Duodenal mucosa (tissue), 2 donors: ENCODE measurements around the gene TRIM40.

Experiments used
- H3K27ac ChIP-seq: one replicate; pipeline ENCODE4 v1.7.0; 2013; ENCODE audit warnings: low read depth, low read length
- H3K27me3 ChIP-seq, 2 donors: one replicate each; pipeline ENCODE4 v1.7.0; 2013; ENCODE audit warnings: low read length in 2 of 2, control low read depth in 1 of 2; ENCODE audit not compliant: insufficient read depth in 2 of 2, control insufficient read depth in 1 of 2
- H3K36me3 ChIP-seq, 2 donors: one replicate each; pipeline ENCODE4 v1.7.0; 2013; ENCODE audit warnings: low read length in 2 of 2, control low read depth in 1 of 2; ENCODE audit not compliant: insufficient read depth in 2 of 2, control insufficient read depth in 1 of 2
- H3K4me1 ChIP-seq, 2 donors: one replicate each; pipeline ENCODE4 v1.7.0; 2013; ENCODE audit warnings: low read length in 2 of 2, control low read depth in 1 of 2; ENCODE audit not compliant: insufficient read depth in 2 of 2, control insufficient read depth in 1 of 2
- H3K4me3 ChIP-seq, 2 donors: one replicate each; pipeline ENCODE4 v1.7.0; 2013; ENCODE audit warnings: low read length in 2 of 2, low read depth in 1 of 2
- H3K9ac ChIP-seq, 2 donors: one replicate each; pipeline ENCODE4 v1.7.0; 2013; ENCODE audit warnings: low read length in 2 of 2, low read depth in 1 of 2
- H3K9me3 ChIP-seq, 2 donors: one replicate each; pipeline ENCODE4 v1.7.0; 2013; ENCODE audit warnings: low read length in 2 of 2, control low read depth in 1 of 2; ENCODE audit not compliant: control insufficient read depth in 1 of 2

Gene TRIM40

DNA sequence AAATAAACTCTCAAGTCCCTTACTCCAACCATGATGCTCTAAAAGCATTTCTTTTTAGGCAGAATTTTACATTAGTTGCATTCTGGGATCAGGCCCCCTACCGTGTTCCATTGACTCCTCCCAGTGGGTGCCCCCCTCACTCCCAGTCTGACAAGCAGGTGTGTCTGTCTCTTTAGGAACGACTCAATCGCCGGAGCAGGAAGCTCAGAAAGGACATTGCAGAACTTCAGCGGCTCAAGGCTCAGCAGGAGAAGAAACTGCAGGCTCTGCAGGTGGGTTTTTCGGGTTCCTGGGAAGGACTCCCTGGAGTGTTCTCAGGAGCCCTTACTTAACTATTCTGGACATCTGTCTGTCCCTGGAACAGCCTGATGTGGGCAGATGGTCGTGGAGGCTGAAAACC is 9.9 kb downstream of the TRIM40 start:
- no peaks in the 10 kb centered on the region for H3K9me3 ChIP-seq
- H3K27ac ChIP-seq: no peak overlapping the region
- H3K9ac ChIP-seq: no peak overlapping the region
- H3K4me1 ChIP-seq: peaks cover 12 to 13% of the 10 kb centered on the region in 2 donors
- H3K4me3 ChIP-seq: no peak overlapping the region
- no peaks in the 10 kb centered on the region for H3K27me3 ChIP-seq
- H3K36me3 ChIP-seq: peaks cover 0 to 4% of the 10 kb centered on the region in 2 donors

DNA sequence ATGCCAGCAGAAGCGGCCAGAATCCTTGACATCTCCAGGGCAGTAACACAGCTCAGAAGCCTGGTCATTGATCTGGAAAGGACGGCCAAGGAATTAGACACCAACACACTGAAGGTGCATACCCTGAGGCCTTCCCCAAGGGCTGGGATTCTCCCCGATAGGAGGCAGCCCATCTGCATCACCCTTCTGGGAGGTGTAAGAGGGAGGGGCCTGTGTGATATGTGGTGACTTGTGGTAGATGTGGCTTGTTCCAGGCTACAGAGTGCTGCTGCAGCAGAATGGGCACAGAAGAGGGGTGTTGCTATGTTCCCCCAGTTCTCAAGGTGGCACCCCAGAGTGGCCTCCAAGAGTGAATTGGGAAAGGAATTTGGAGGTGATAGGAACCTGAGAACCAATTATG is 11.2 kb downstream of the TRIM40 start:
- Histone ChIP-seq H3K4me1 (peaks cover 12 to 13% of the 10 kb centered on the region in 2 donors), H3K27me3 (no peaks in the 10 kb centered on the region), H3K4me3 (no peak overlapping the region), H3K36me3 (peaks cover 0 to 4% of the 10 kb centered on the region in 2 donors), H3K9ac (no peak overlapping the region), H3K27ac (no peak overlapping the region), H3K9me3 (no peaks in the 10 kb centered on the region)

- Histone ChIP-seq H3K4me3 (no peak overlapping the region), H3K4me1 (peaks cover 13 to 18% of the 10 kb centered on the region in 2 donors), H3K9ac (no peak overlapping the region), H3K36me3 (peaks cover 0 to 4% of the 10 kb centered on the region in 2 donors), H3K27me3 (no peaks in the 10 kb centered on the region), H3K27ac (no peak overlapping the region), H3K9me3 (no peaks in the 10 kb centered on the region)
Measured at GRCh38 chr6:30149234-30149633, 13.3 kb downstream of the TRIM40 start.

- no peak overlapping the region for H3K9ac ChIP-seq
- no peaks in the 10 kb centered on the region for H3K9me3 ChIP-seq
Measured at GRCh38 chr6:30149858-30150550, 14.1 kb downstream of the TRIM40 start.

DNA sequence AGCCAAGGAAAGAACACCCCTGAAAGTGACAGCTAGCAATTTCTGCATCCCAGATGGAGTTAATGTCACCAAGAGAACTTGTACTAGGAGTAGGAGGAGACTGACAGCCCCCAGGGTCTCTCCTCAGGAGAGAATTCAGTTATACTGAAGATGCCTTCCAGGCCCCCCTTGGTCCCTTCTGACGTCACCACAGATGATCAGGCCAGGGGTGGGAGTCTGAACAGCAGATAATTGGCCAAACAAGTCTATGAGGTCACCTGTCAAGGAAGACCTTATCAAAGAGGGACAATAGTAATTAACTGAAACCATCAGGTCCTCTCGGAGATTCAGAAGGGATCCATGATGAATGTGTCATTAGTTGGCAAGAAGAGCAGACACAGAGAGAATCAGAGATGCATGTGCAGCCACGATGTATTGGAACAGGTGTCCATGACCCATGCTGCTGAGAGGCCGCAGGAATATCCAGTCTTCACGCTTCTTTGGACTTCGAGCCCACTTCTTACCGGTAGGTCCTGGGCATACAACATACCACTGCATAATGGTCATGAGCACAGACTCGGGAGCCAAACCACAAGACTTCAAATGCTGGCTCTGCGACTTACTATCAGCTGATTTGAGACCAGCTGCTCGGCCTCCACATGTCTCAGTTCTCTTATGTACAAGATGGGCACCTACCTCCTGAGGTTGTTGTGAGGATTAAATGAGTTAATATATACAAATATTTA is 14.9 kb downstream of the TRIM40 start:
- no peak overlapping the region for H3K27ac ChIP-seq
- H3K9me3 ChIP-seq: no peaks in the 10 kb centered on the region
- peaks cover 13 to 16% of the 10 kb centered on the region in 2 donors for H3K4me1 ChIP-seq
- H3K4me3 ChIP-seq: no peak overlapping the region
- peaks cover 0 to 4% of the 10 kb centered on the region in 2 donors for H3K36me3 ChIP-seq
- H3K27me3 ChIP-seq: no peaks in the 10 kb centered on the region
- no peak overlapping the region for H3K9ac ChIP-seq

More at GRCh38 chr6:30149858-30150550, 14.1 kb downstream of the TRIM40 start:
- Histone ChIP-seq H3K27me3 (no peaks in the 10 kb centered on the region), H3K4me1 (peaks cover 9 to 15% of the 10 kb centered on the region in 2 donors), H3K27ac (no peak overlapping the region), H3K4me3 (no peak overlapping the region), H3K36me3 (peaks cover 0 to 4% of the 10 kb centered on the region in 2 donors)

GRCh38 chr6:30151580-30151979 is 15.6 kb downstream of the TRIM40 start:
- Histone ChIP-seq H3K27ac (no peak overlapping the region), H3K4me3 (no peak overlapping the region), H3K9ac (no peak overlapping the region), H3K27me3 (no peaks in the 10 kb centered on the region), H3K9me3 (no peaks in the 10 kb centered on the region), H3K36me3 (peaks cover 0 to 4% of the 10 kb centered on the region in 2 donors), H3K4me1 (peaks cover 18 to 23% of the 10 kb centered on the region in 2 donors)

- Histone ChIP-seq H3K4me3 (no peak overlapping the region), H3K27me3 (no peaks in the 10 kb centered on the region), H3K9me3 (no peaks in the 10 kb centered on the region)
Measured at GRCh38 chr6:30152016-30152673, 16.2 kb downstream of the TRIM40 start.

DNA sequence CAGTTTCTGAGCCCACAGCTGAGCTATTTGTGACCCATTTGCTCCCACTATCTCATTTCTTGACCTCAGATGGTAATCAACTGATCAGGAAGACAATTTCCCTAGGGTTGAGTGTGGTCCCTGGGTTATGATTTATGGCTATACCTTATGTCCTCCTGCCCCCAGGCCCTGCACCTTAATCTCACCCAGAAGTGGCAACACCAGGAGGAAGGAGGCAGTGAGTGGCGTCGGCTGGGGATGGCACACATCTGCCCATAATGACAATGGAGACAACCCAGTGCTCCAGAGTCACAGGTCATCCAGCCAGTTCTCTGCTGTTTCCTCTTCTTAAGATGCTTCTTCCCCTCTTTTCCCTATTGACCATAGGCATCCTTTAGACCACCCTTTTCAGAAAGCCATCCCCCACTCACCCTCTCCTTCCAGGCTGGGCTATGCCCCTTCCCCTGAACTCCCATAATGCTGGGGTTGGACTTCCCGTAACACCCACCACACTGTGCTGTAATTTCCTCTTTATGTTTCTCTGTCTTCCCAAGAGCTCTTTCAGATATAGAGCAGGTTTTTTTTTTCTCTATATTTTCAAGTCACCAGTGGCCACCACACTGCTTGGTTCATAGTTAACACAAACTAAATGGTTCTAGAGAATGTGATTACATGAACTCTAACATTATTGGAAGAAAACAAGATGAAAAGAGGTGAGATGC is 17.1 kb downstream of the TRIM40 start:
- Histone ChIP-seq H3K9ac (no peak overlapping the region), H3K9me3 (no peaks in the 10 kb centered on the region), H3K36me3 (peaks cover 0 to under 1% of the 10 kb centered on the region in 2 donors), H3K4me3 (no peak overlapping the region), H3K4me1 (peaks cover 28% of the 10 kb centered on the region in 2 donors), H3K27ac (no peak overlapping the region), H3K27me3 (no peaks in the 10 kb centered on the region)

More at GRCh38 chr6:30152016-30152673, 16.2 kb downstream of the TRIM40 start:
- H3K27ac ChIP-seq: no peak overlapping the region
- peaks cover 0 to 4% of the 10 kb centered on the region in 2 donors for H3K36me3 ChIP-seq
- no peak overlapping the region for H3K9ac ChIP-seq
- peaks cover 24 to 28% of the 10 kb centered on the region in 2 donors for H3K4me1 ChIP-seq

DNA sequence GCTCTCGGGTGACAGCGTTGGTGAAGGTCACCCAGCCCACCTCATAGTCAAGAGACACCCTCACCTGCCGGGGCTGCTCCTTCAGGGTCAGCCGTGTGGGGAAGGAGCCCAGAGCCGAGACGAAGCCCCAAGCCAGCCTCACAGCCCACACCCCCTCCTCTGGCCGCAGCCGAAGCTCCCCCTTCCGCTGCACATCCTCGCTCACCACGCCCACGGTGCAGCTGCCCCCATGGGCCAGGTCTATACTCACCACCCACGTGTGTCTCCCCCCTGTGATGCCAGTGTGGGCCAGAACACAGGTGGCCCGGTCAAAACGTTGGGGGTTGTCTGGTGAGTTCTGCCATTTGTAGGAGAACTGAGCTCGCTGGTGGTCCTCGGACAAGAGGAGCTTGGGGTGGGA is 18.1 kb downstream of the TRIM40 start:
- Histone ChIP-seq H3K4me3 (peak overlapping the region in 1 of 2 donors; percentile 45), H3K9me3 (no peaks in the 10 kb centered on the region), H3K27ac (no peak overlapping the region), H3K4me1 (peaks cover 28 to 29% of the 10 kb centered on the region in 2 donors), H3K9ac (no peak overlapping the region), H3K36me3 (no peaks in the 10 kb centered on the region), H3K27me3 (no peaks in the 10 kb centered on the region)
